ENCODE data around the gene SMARCA2.

Gene SMARCA2

GRCh38 chr9:2106666-2107065, 91.5 kb downstream of the SMARCA2 start:
- Histone ChIP-seq H3F3A (ENCODE audit: insufficient read depth, low read length) (no peaks in the 10 kb centered on the region), H3K27me3 (ENCODE audit: insufficient read depth, low read length) (no peaks in the 10 kb centered on the region), H2AFZ (ENCODE audit: low read length) (no peak overlapping the region), H3K79me2 (ENCODE audit: insufficient read depth, low read length) (no peaks in the 10 kb centered on the region), H3K4me3 (ENCODE audit: low read depth, low read length, poor library complexity, severe bottlenecking) (no peak overlapping the region), H3K9me3 (ENCODE audit: low read length) (no peaks in the 10 kb centered on the region), H4K20me1 (ENCODE audit: insufficient read depth, low read length) (no peaks in the 10 kb centered on the region), H3K9me2 (ENCODE audit: low read depth, low read length) (no peaks in the 10 kb centered on the region), H3K36me3 (ENCODE audit: insufficient read depth, low read length) (peaks cover 58% of the 10 kb centered on the region), H3K9ac (ENCODE audit: low read length) (no peak overlapping the region), H3K4me1 (ENCODE audit: insufficient read depth, low read length, severe bottlenecking) (no peaks in the 10 kb centered on the region), H3K27ac (ENCODE audit: low read depth, low read length, poor library complexity, severe bottlenecking) (no peak overlapping the region), H3K4me2 (ENCODE audit: low read length) (no peak overlapping the region)
- TF ChIP-seq EZH2 (IDR thresholded peaks at IDR 0.05; ENCODE audit: borderline replicate concordance, low read length), result no peak
- TF ChIP-seq, protein P1, sequence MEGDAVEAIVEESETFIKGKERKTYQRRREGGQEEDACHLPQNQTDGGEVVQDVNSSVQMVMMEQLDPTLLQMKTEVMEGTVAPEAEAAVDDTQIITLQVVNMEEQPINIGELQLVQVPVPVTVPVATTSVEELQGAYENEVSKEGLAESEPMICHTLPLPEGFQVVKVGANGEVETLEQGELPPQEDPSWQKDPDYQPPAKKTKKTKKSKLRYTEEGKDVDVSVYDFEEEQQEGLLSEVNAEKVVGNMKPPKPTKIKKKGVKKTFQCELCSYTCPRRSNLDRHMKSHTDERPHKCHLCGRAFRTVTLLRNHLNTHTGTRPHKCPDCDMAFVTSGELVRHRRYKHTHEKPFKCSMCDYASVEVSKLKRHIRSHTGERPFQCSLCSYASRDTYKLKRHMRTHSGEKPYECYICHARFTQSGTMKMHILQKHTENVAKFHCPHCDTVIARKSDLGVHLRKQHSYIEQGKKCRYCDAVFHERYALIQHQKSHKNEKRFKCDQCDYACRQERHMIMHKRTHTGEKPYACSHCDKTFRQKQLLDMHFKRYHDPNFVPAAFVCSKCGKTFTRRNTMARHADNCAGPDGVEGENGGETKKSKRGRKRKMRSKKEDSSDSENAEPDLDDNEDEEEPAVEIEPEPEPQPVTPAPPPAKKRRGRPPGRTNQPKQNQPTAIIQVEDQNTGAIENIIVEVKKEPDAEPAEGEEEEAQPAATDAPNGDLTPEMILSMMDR (IDR thresholded peaks at IDR 0.05; ENCODE audit: low read length), result no peak

GRCh38 chr9:2107906-2108451, 92.8 kb downstream of the SMARCA2 start:
- Histone ChIP-seq H3K4me3 (ENCODE audit: low read depth, low read length, poor library complexity, severe bottlenecking) (no peak overlapping the region), H3K4me1 (ENCODE audit: insufficient read depth, low read length, severe bottlenecking) (no peaks in the 10 kb centered on the region), H3K9me2 (ENCODE audit: low read depth, low read length) (no peaks in the 10 kb centered on the region), H3K4me2 (ENCODE audit: low read length) (no peak overlapping the region), H3K36me3 (ENCODE audit: insufficient read depth, low read length) (peaks cover 62% of the 10 kb centered on the region), H3K9me3 (ENCODE audit: low read length) (no peaks in the 10 kb centered on the region), H3K79me2 (ENCODE audit: insufficient read depth, low read length) (no peaks in the 10 kb centered on the region), H3K9ac (ENCODE audit: low read length) (no peak overlapping the region), H2AFZ (ENCODE audit: low read length) (no peak overlapping the region), H3F3A (ENCODE audit: insufficient read depth, low read length) (no peaks in the 10 kb centered on the region), H3K27me3 (ENCODE audit: insufficient read depth, low read length) (no peaks in the 10 kb centered on the region), H4K20me1 (ENCODE audit: insufficient read depth, low read length) (no peaks in the 10 kb centered on the region), H3K27ac (ENCODE audit: low read depth, low read length, poor library complexity, severe bottlenecking) (no peak overlapping the region)
- TF ChIP-seq EZH2 (IDR thresholded peaks at IDR 0.05; ENCODE audit: borderline replicate concordance, low read length), result no peak
- TF ChIP-seq, protein P1 (IDR thresholded peaks at IDR 0.05; ENCODE audit: low read length), result no peak

DNA sequence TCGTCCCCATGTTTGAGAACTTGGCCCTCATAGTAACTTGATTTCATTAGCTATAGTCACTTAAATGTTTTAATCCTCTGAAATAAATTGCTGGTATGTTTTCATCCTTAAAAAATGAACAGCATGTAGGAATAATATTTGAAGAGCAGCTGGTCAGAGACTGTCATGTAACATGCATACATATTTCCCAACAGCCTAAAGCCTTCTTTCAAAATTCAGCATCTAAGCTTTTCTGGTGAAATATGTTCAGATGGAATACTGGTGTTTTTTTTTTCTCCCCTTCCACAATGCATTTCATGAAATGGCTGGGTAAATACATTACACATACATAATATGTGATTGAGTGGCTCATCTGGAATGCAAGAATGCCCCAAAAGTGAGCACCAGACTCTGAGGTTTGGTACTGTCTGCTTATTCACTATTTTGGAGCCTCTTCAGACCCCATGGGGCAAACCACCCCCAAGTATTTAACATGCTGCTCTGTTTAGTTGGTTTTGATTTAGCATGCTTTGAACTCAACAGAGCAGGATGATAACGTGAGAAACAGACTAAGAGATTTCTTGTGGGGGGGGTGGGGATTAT, 94.0 kb downstream of the SMARCA2 start:
- Histone ChIP-seq H3K9ac (ENCODE audit: low read length) (no peak overlapping the region), H3F3A (ENCODE audit: insufficient read depth, low read length) (no peaks in the 10 kb centered on the region), H4K20me1 (ENCODE audit: insufficient read depth, low read length) (no peaks in the 10 kb centered on the region), H3K36me3 (ENCODE audit: insufficient read depth, low read length) (peaks cover 54% of the 10 kb centered on the region), H3K4me2 (ENCODE audit: low read length) (no peak overlapping the region), H3K4me3 (ENCODE audit: low read depth, low read length, poor library complexity, severe bottlenecking) (no peak overlapping the region), H3K4me1 (ENCODE audit: insufficient read depth, low read length, severe bottlenecking) (no peaks in the 10 kb centered on the region), H3K27ac (ENCODE audit: low read depth, low read length, poor library complexity, severe bottlenecking) (no peak overlapping the region), H3K79me2 (ENCODE audit: insufficient read depth, low read length) (no peaks in the 10 kb centered on the region), H3K9me3 (ENCODE audit: low read length) (no peaks in the 10 kb centered on the region), H3K9me2 (ENCODE audit: low read depth, low read length) (no peaks in the 10 kb centered on the region), H2AFZ (ENCODE audit: low read length) (no peak overlapping the region), H3K27me3 (ENCODE audit: insufficient read depth, low read length) (no peaks in the 10 kb centered on the region)
- TF ChIP-seq, protein P1 (IDR thresholded peaks at IDR 0.05; ENCODE audit: low read length), result no peak
- no peak for TF ChIP-seq EZH2 (IDR thresholded peaks at IDR 0.05; ENCODE audit: borderline replicate concordance, low read length)
